SK-N-SH (cell line): Measurements from ENCODE around the gene NR2C2. TPM values are rescaled to one million over a fixed set of nuclear protein-coding genes. Genes with fewer than 3 reads are reported as not detected.

Source experiments
- CTCF ChIA-PET: fragments of 300-600, 350-600 bp; formaldehyde crosslinking; extraction: SDS; loops from one replicate; lab custom pipeline; 2021; lab: Yijun Ruan, JAX
- POLR2A ChIA-PET: fragments of 350-600 bp; sonication (Branson Sonifier 250); formaldehyde crosslinking; extraction: SDS; loops from one replicate; lab custom pipeline; 2020; ENCODE audit warnings: antibody characterized with exemption, inconsistent platforms; lab: Yijun Ruan, JAX
- DNase-seq: peaks from one replicate; pipeline ENCODE4 v3.0.0; 2012
- H2AFZ ChIP-seq: fragments of 200-600 bp; sonication (generic); 2 replicates; pipeline ENCODE4 v1.8.1; 2016; ENCODE audit warnings: antibody characterized with exemption, mild to moderate bottlenecking, low read depth
- H3F3A ChIP-seq: fragments of 200-600 bp; sonication (generic); replicated peaks from 2 replicates; pipeline ENCODE3; 2016; ENCODE audit warnings: antibody characterized with exemption, mild to moderate bottlenecking; ENCODE audit not compliant: insufficient read depth
- H3K27ac ChIP-seq, 2 experiments: fragments of 200-500 bp in 1 of 2; fragments of 200-600 bp in 1 of 2; sonication (Bioruptor generic) in 1 of 2; sonication (generic), shearing (Covaris generic) in 1 of 2; 2 replicates each; pipeline versions ENCODE4 v1.5.1 to v1.6.1; 2014 to 2016; ENCODE audit warnings: low read depth in 2 of 2, inconsistent platforms in 1 of 2, low read length in 1 of 2, mild to moderate bottlenecking in 1 of 2, mixed read lengths in 1 of 2
- H3K27me3 ChIP-seq: fragments of 200-600 bp; sonication (generic), shearing (Covaris generic); 2 replicates; pipeline ENCODE4 v1.6.1; 2016; ENCODE audit warnings: mixed run types; ENCODE audit not compliant: insufficient read depth
- H3K36me3 ChIP-seq, 2 experiments: fragments of 200-500 bp in 1 of 2; fragments of 200-600 bp in 1 of 2; sonication (Bioruptor generic) in 1 of 2; sonication (generic) in 1 of 2; replicated peaks in 1 of 2; 2 replicates each; pipeline versions ENCODE3 to v1.5.1; 2014 to 2016; ENCODE audit warnings: low read length in 1 of 2, mild to moderate bottlenecking in 1 of 2; ENCODE audit not compliant: insufficient read depth in 2 of 2, control insufficient read depth in 1 of 2
- H3K4me1 ChIP-seq, 2 experiments: fragments of 200-500 bp in 1 of 2; fragments of 200-600 bp in 1 of 2; sonication (Bioruptor generic) in 1 of 2; sonication (generic), shearing (Covaris generic) in 1 of 2; 2 replicates each; pipeline versions ENCODE4 v1.5.1 to v1.6.1; 2014 to 2016; ENCODE audit warnings: low read depth in 1 of 2, low read length in 1 of 2, mixed run types in 1 of 2; ENCODE audit not compliant: insufficient read depth in 2 of 2, control insufficient read depth in 1 of 2
- H3K4me2 ChIP-seq: fragments of 200-600 bp; sonication (generic), shearing (Covaris generic); 2 replicates; pipeline ENCODE4 v1.6.1; 2017; ENCODE audit warnings: mixed run types
- H3K4me3 ChIP-seq, 2 experiments: fragments of 200-500 bp in 1 of 2; fragments of 200-600 bp in 1 of 2; sonication (Bioruptor generic) in 1 of 2; sonication (generic), shearing (Covaris generic) in 1 of 2; 2 replicates each; pipeline versions ENCODE4 v1.5.1 to v1.8.1; 2014 to 2016; ENCODE audit warnings: low read depth in 2 of 2, inconsistent platforms in 1 of 2, low read length in 1 of 2, mild to moderate bottlenecking in 1 of 2, mixed read lengths in 1 of 2, moderate library complexity in 1 of 2
- H3K79me2 ChIP-seq: fragments of 200-600 bp; sonication (generic); 2 replicates; pipeline ENCODE4 v1.8.1; 2017; ENCODE audit warnings: mild to moderate bottlenecking; ENCODE audit not compliant: insufficient read depth
- H3K9ac ChIP-seq: fragments of 200-600 bp; sonication (generic); 2 replicates; pipeline ENCODE4 v1.6.1; 2017; ENCODE audit warnings: mixed run types
- H3K9me2 ChIP-seq: fragments of 200-600 bp; sonication (generic); 2 replicates; pipeline ENCODE4 v1.6.1; 2017; ENCODE audit warnings: mixed run types
- H3K9me3 ChIP-seq: fragments of 200-600 bp; sonication (generic); 2 replicates; pipeline ENCODE4 v1.6.1; 2017; ENCODE audit warnings: mixed run types, mild to moderate bottlenecking, moderate library complexity
- H4K20me1 ChIP-seq: fragments of 200-600 bp; sonication (generic); 2 replicates; pipeline ENCODE4 v1.6.1; 2017; ENCODE audit warnings: mild to moderate bottlenecking, mixed run types; ENCODE audit not compliant: insufficient read depth
- CTCF ChIP-seq: fragments of 200-600 bp; sonication (generic); IDR thresholded peaks from 2 replicates; pipeline ENCODE4 v1.6.1; 2017; ENCODE audit warnings: antibody characterized with exemption, mild to moderate bottlenecking, moderate library complexity
- ELF1 ChIP-seq: IDR thresholded peaks from 2 replicates; pipeline ENCODE4 v1.4.0; 2012
- FOSL2 ChIP-seq: IDR thresholded peaks from 2 replicates; pipeline ENCODE4 v1.4.0; 2012; ENCODE audit warnings: low read depth, mild to moderate bottlenecking, moderate library complexity, borderline replicate concordance
- FOXM1 ChIP-seq: IDR thresholded peaks from 2 replicates; pipeline ENCODE4 v1.4.0; 2012; ENCODE audit warnings: low read depth, mild to moderate bottlenecking
- GABPA ChIP-seq: IDR thresholded peaks from 2 replicates; pipeline ENCODE4 v1.4.0; 2012; ENCODE audit warnings: low read depth, mild to moderate bottlenecking
- GATA2 ChIP-seq: sonication (generic); formaldehyde crosslinking; IDR thresholded peaks from 2 replicates; pipeline ENCODE4 v1.5.0; 2020; ENCODE audit warnings: mild to moderate bottlenecking, missing genetic modification reagents
- JUND ChIP-seq: IDR thresholded peaks from 2 replicates; pipeline ENCODE4 v1.4.0; 2012
- MEF2A ChIP-seq: IDR thresholded peaks from 2 replicates; pipeline ENCODE4 v1.4.0; 2012; ENCODE audit warnings: low read depth, borderline replicate concordance
- MXI1 ChIP-seq: IDR thresholded peaks from 2 replicates; pipeline ENCODE4 v1.6.1; 2012; ENCODE audit warnings: mild to moderate bottlenecking, low read depth, low read length, improper control_type of control experiment
- NFIC ChIP-seq: IDR thresholded peaks from 2 replicates; pipeline ENCODE4 v1.4.0; 2012; ENCODE audit warnings: borderline replicate concordance
- NRF1 ChIP-seq: IDR thresholded peaks from 2 replicates; pipeline ENCODE4 v1.6.1; 2012; ENCODE audit warnings: low read depth, mild to moderate bottlenecking, low read length
- POLR2AphosphoS5 ChIP-seq: IDR thresholded peaks from 2 replicates; pipeline ENCODE4 v1.6.1; 2012; ENCODE audit warnings: low read depth, low read length
- RCOR1 ChIP-seq: fragments of 150-350 bp; IDR thresholded peaks from 2 replicates; pipeline ENCODE4 v1.6.1; 2017; ENCODE audit warnings: antibody characterized with exemption, low read length
- REST ChIP-seq: IDR thresholded peaks from 2 replicates; pipeline ENCODE4 v1.6.1; 2012; ENCODE audit warnings: mild to moderate bottlenecking, low read depth, low read length, moderate library complexity
- RFX5 ChIP-seq: IDR thresholded peaks from 2 replicates; pipeline ENCODE4 v1.6.1; 2012; ENCODE audit warnings: mild to moderate bottlenecking, improper control_type of control experiment, low read length
- RXRA ChIP-seq: IDR thresholded peaks from 2 replicates; pipeline ENCODE4 v1.4.0; 2012; ENCODE audit warnings: low read depth, mild to moderate bottlenecking, borderline replicate concordance
- SMC3 ChIP-seq: IDR thresholded peaks from 2 replicates; pipeline ENCODE4 v1.6.1; 2012; ENCODE audit warnings: low read depth, low read length, improper control_type of control experiment
- TAF1 ChIP-seq: IDR thresholded peaks from 2 replicates; pipeline ENCODE4 v1.6.1; 2012; ENCODE audit warnings: low read depth, mild to moderate bottlenecking, low read length, moderate library complexity, borderline replicate concordance
- USF1 ChIP-seq: IDR thresholded peaks from 2 replicates; pipeline ENCODE4 v1.4.0; 2012; ENCODE audit warnings: low read depth, borderline replicate concordance
- WGBS: methylation state at CpG from one replicate; pipeline ENCODE4 v1.1.6; 2017; ENCODE audit warnings: low lambda C conversion rate; 5-methylcytosine and 5-hydroxymethylcytosine counted together
- polyA plus RNA-seq, 3 experiments: library from polyadenylated mRNA; depleted of rRNA; stranded (reverse); fragments of >200 nt; gene quantifications; 2 replicates each; pipeline ENCODE4 v1.2.3, GENCODE V29; 2012

Gene NR2C2
- polyA plus RNA-seq, 1 of the 3 experiments (the other 2 are of a cell fraction): 13.1 TPM

- H3K4me2 ChIP-seq: no peak overlapping the region
- H3F3A ChIP-seq: peaks cover 5% of the 10 kb centered on the region
- H3K9ac ChIP-seq: no peak overlapping the region
- no peak overlapping the region for H2AFZ ChIP-seq
- WGBS: 80% methylated on average over 3 of the region's 3 CpGs
- H3K9me3 ChIP-seq: no peaks in the 10 kb centered on the region
- ChIA-PET POLR2A (no interaction called here), CTCF (interaction anchor here (2.2 kb wide), 1 partner anchor 120 kb away, joined by 5 read pairs; no protein-coding TSS in a partner anchor)
- H4K20me1 ChIP-seq: no peaks in the 10 kb centered on the region
- H3K9me2 ChIP-seq: no peaks in the 10 kb centered on the region
- no peaks in the 10 kb centered on the region; the same call in 1 of the 2 replicates for H3K79me2 ChIP-seq
- H3K27me3 ChIP-seq: no peaks in the 10 kb centered on the region
- no peak overlapping the region for H3K27ac ChIP-seq
- H3K36me3 ChIP-seq: peaks cover 74 to 81% of the 10 kb centered on the region in 2 experiments
- no peak overlapping the region for H3K4me3 ChIP-seq
- TF ChIP-seq GABPA (no peak), NFIC (no peak), MXI1 (no peak), USF1 (no peak), TAF1 (no peak), CTCF (no peak), SMC3 (no peak), GATA2 (CRISPR knock-in tag) (no peak), JUND (no peak), FOSL2 (no peak), POLR2AphosphoS5 (no peak), RFX5 (no peak), ELF1 (no peak), RXRA (no peak), MEF2A (no peak), FOXM1 (no peak)
- no peak for DNase-seq
- peaks cover 15 to 31% of the 10 kb centered on the region in 2 experiments; a peak in 3 of 4 replicates for H3K4me1 ChIP-seq
Measured at GRCh38 chr3:15040844-15041243, 93.5 kb downstream of the NR2C2 start.

- no peak overlapping the region for H3K4me2 ChIP-seq
- peaks cover 6% of the 10 kb centered on the region; the same call in 1 of the 2 replicates for H3K79me2 ChIP-seq
- no peak overlapping the region for H3K9ac ChIP-seq
- no peak for DNase-seq
- H3K9me3 ChIP-seq: no peaks in the 10 kb centered on the region
- peaks cover 80 to 85% of the 10 kb centered on the region in 2 experiments for H3K36me3 ChIP-seq
- H3K27ac ChIP-seq: peak overlapping the region; percentile 48 to 77; a peak in 3 of 4 replicates
- CTCF ChIA-PET: no interaction called here
- no peak overlapping the region for H2AFZ ChIP-seq
- POLR2A ChIA-PET: no interaction called here
- no peaks in the 10 kb centered on the region for H3K9me2 ChIP-seq
- H4K20me1 ChIP-seq: no peaks in the 10 kb centered on the region
- no peak overlapping the region for H3K4me3 ChIP-seq
- H3K27me3 ChIP-seq: no peaks in the 10 kb centered on the region
- H3F3A ChIP-seq: peaks cover 4% of the 10 kb centered on the region
- 98% methylated on average over 3 of the region's 3 CpGs for WGBS
- peaks cover 15 to 31% of the 10 kb centered on the region in 2 experiments; a peak in 3 of 4 replicates for H3K4me1 ChIP-seq
- TF ChIP-seq REST (no peak), CTCF (no peak), USF1 (no peak), RCOR1 (no peak), ELF1 (no peak), GABPA (no peak), NRF1 (no peak)
Measured at GRCh38 chr3:15041950-15042349, 94.6 kb downstream of the NR2C2 start.
